ENCODE results near the gene TRMT112. TPM values are rescaled to one million over a fixed set of nuclear protein-coding genes. Genes with fewer than 3 reads are reported as not detected.

The TRMT112 gene
- total and polyA plus RNA-seq, 4 donors = 52.5 to 137 (median 131) TPM

GRCh38 chr11:64331569-64332371 lies 14.4 kb upstream of the TRMT112 start:
- H3K9ac ChIP-seq (ENCODE audit: low read depth in 1 of 2, low read length in 2 of 2) = no peak overlapping the region
- no peak for TF ChIP-seq EGR1 (IDR thresholded peaks at IDR 0.05; ENCODE audit: low read depth in 2 of 2)
- TF ChIP-seq CTCF (IDR thresholded peaks at IDR 0.05; ENCODE audit: low read depth, low read length, missing input control) = peak; percentile 29
- TF ChIP-seq RAD21 (IDR thresholded peaks at IDR 0.05) = peak in 1 of 2 donors; percentile 61
- TF ChIP-seq GABPA (IDR thresholded peaks at IDR 0.05 in 1 of 2, conservative IDR thresholded peaks at IDR 0.05 in 1 of 2) = no peak
- peaks cover 0 to 4% (median 0%) of the 10 kb centered on the region in 4 donors for H3K4me1 ChIP-seq (ENCODE audit: control insufficient read depth in 4 of 4, insufficient read depth in 4 of 4, low read length in 3 of 4)
- no peaks in the 10 kb centered on the region for H3K36me3 ChIP-seq (ENCODE audit: control insufficient read depth in 4 of 4, insufficient read depth in 3 of 4, low read depth in 1 of 4, low read length in 3 of 4)
- no peak overlapping the region for H3K4me3 ChIP-seq (ENCODE audit: low read depth in 1 of 3, low read length in 3 of 3)
- 51% methylated on average over 20 of the region's 20 CpGs for WGBS
- no peaks in the 10 kb centered on the region for H3K9me3 ChIP-seq (ENCODE audit: control insufficient read depth in 4 of 4, low read length in 3 of 4)
- no peaks in the 10 kb centered on the region for H3K27me3 ChIP-seq (ENCODE audit: control insufficient read depth in 4 of 4, insufficient read depth in 4 of 4, low read length in 3 of 4)
- peak; percentile 85 for DNase-seq (ENCODE audit: low spot score)
- H3K27ac ChIP-seq (ENCODE audit: low read depth in 1 of 2, low read length in 2 of 2) = no peak overlapping the region

GRCh38 chr11:64330888-64331287 lies 13.5 kb upstream of the TRMT112 start:
- WGBS = 85% methylated on average over 11 of the region's 11 CpGs
- H3K36me3 ChIP-seq (ENCODE audit: control insufficient read depth in 4 of 4, insufficient read depth in 3 of 4, low read depth in 1 of 4, low read length in 3 of 4) = no peaks in the 10 kb centered on the region
- no peak overlapping the region for H3K9ac ChIP-seq (ENCODE audit: low read depth in 1 of 2, low read length in 2 of 2)
- no peak overlapping the region for H3K27ac ChIP-seq (ENCODE audit: low read depth in 1 of 2, low read length in 2 of 2)
- H3K4me3 ChIP-seq (ENCODE audit: low read depth in 1 of 3, low read length in 3 of 3) = no peak overlapping the region
- TF ChIP-seq ZBTB33 (IDR thresholded peaks at IDR 0.05) = no peak
- no peak for TF ChIP-seq REST (IDR thresholded peaks at IDR 0.05)
- TF ChIP-seq NR2F2 (IDR thresholded peaks at IDR 0.05) = no peak
- TF ChIP-seq TAF1 (conservative IDR thresholded peaks at IDR 0.05) = no peak
- no peak for TF ChIP-seq RAD21 (IDR thresholded peaks at IDR 0.05)
- TF ChIP-seq SP1 (IDR thresholded peaks at IDR 0.05) = no peak
- TF ChIP-seq HNF4A (conservative IDR thresholded peaks at IDR 0.05) = no peak
- no peak for TF ChIP-seq JUND (IDR thresholded peaks at IDR 0.05)
- TF ChIP-seq FOXA1 (IDR thresholded peaks at IDR 0.05) = no peak
- no peak for TF ChIP-seq MAX (IDR thresholded peaks at IDR 0.05)
- TF ChIP-seq CTCF (IDR thresholded peaks at IDR 0.05; ENCODE audit: low read depth, low read length, missing input control) = no peak
- TF ChIP-seq HNF4G (IDR thresholded peaks at IDR 0.05) = no peak
- no peak for TF ChIP-seq YY1 (IDR thresholded peaks at IDR 0.05)
- TF ChIP-seq GABPA (IDR thresholded peaks at IDR 0.05 in 1 of 2, conservative IDR thresholded peaks at IDR 0.05 in 1 of 2) = no peak
- no peak for TF ChIP-seq EGR1 (IDR thresholded peaks at IDR 0.05; ENCODE audit: low read depth in 2 of 2)
- no peak for TF ChIP-seq FOXA2 (IDR thresholded peaks at IDR 0.05)
- no peak for TF ChIP-seq RXRA (IDR thresholded peaks at IDR 0.05)
- no peak for TF ChIP-seq ATF3 (IDR thresholded peaks at IDR 0.05)
- peaks cover 0 to 4% (median 0%) of the 10 kb centered on the region in 4 donors for H3K4me1 ChIP-seq (ENCODE audit: control insufficient read depth in 4 of 4, insufficient read depth in 4 of 4, low read length in 3 of 4)
- no peak for DNase-seq (ENCODE audit: low spot score)
- H3K27me3 ChIP-seq (ENCODE audit: control insufficient read depth in 4 of 4, insufficient read depth in 4 of 4, low read length in 3 of 4) = no peaks in the 10 kb centered on the region
- H3K9me3 ChIP-seq (ENCODE audit: control insufficient read depth in 4 of 4, low read length in 3 of 4) = no peaks in the 10 kb centered on the region

Measured in liver (tissue), 9 donors.